H9 (cell line): ENCODE data around the gene CPXM2. TPM values are rescaled to one million over a fixed set of nuclear protein-coding genes. Genes with fewer than 3 reads are reported as not detected.

Source experiments
- DNase-seq: peaks from one replicate; pipeline ENCODE4 v3.0.0-alpha.2; 2017
- H2AFZ ChIP-seq: one replicate; pipeline ENCODE4 v1.6.1; 2013; ENCODE audit warnings: mild to moderate bottlenecking, low read length, control low read depth, moderate library complexity
- H2AK5ac ChIP-seq: 2 replicates; pipeline ENCODE4 v1.6.1; 2013; ENCODE audit warnings: low read length, control low read depth, mixed read lengths; ENCODE audit not compliant: insufficient read length
- H2BK120ac ChIP-seq: one replicate; pipeline ENCODE4 v1.6.1; 2013; ENCODE audit warnings: low read depth, mild to moderate bottlenecking, low read length, control low read depth, inconsistent platforms; ENCODE audit not compliant: poor library complexity, severe bottlenecking
- H2BK12ac ChIP-seq: 2 replicates; pipeline ENCODE4 v1.6.1; 2013; ENCODE audit warnings: low read length, control low read depth, mixed read lengths, low read depth; ENCODE audit not compliant: insufficient read length
- H2BK15ac ChIP-seq: 2 replicates; pipeline ENCODE4 v1.6.1; 2013; ENCODE audit warnings: low read depth, low read length, control low read depth
- H2BK20ac ChIP-seq: one replicate; pipeline ENCODE4 v1.6.1; 2013; ENCODE audit warnings: low read depth, mild to moderate bottlenecking, low read length, control low read depth, inconsistent platforms; ENCODE audit not compliant: poor library complexity, severe bottlenecking
- H2BK5ac ChIP-seq: 2 replicates; pipeline ENCODE4 v1.6.1; 2013; ENCODE audit warnings: low read length, control low read depth, mixed read lengths; ENCODE audit not compliant: insufficient read length
- H3K14ac ChIP-seq: 2 replicates; pipeline ENCODE4 v1.6.1; 2013; ENCODE audit warnings: low read length, control low read depth; ENCODE audit not compliant: insufficient read depth
- H3K18ac ChIP-seq: 2 replicates; pipeline ENCODE4 v1.6.1; 2013; ENCODE audit warnings: low read depth, mild to moderate bottlenecking, mixed read lengths, low read length, control low read depth; ENCODE audit not compliant: insufficient read length
- H3K23ac ChIP-seq: 2 replicates; pipeline ENCODE4 v1.6.1; 2013; ENCODE audit warnings: low read length, control low read depth, mixed read lengths, low read depth; ENCODE audit not compliant: insufficient read length
- H3K23me2 ChIP-seq: 2 replicates; pipeline ENCODE4 v1.6.1; 2013; ENCODE audit warnings: low read depth, mild to moderate bottlenecking, mixed read lengths, low read length, control low read depth; ENCODE audit not compliant: insufficient read length, poor library complexity, severe bottlenecking
- H3K27ac ChIP-seq: 2 replicates; pipeline ENCODE4 v1.5.1; 2013; ENCODE audit warnings: low read length, control low read depth, mixed read lengths, low read depth; ENCODE audit not compliant: insufficient read length
- H3K27me3 ChIP-seq: 2 replicates; pipeline ENCODE4 v1.6.1; 2013; ENCODE audit warnings: low read length, control low read depth, inconsistent platforms; ENCODE audit not compliant: insufficient read depth
- H3K4ac ChIP-seq: 2 replicates; pipeline ENCODE4 v1.6.1; 2013; ENCODE audit warnings: low read depth, mild to moderate bottlenecking, control low read depth, inconsistent platforms, low read length, moderate library complexity
- H3K4me1 ChIP-seq: 2 replicates; pipeline ENCODE4 v1.6.1; 2013; ENCODE audit warnings: low read length, control low read depth, inconsistent platforms; ENCODE audit not compliant: insufficient read depth
- H3K4me2 ChIP-seq: 2 replicates; pipeline ENCODE4 v1.6.1; 2013; ENCODE audit warnings: low read length, control low read depth, mixed read lengths; ENCODE audit not compliant: insufficient read length, insufficient read depth
- H3K56ac ChIP-seq: 2 replicates; pipeline ENCODE4 v1.6.1; 2013; ENCODE audit warnings: low read depth, mild to moderate bottlenecking, mixed read lengths, low read length, control low read depth; ENCODE audit not compliant: insufficient read length
- H3K79me1 ChIP-seq: 2 replicates; pipeline ENCODE4 v1.6.1; 2013; ENCODE audit warnings: low read depth, mild to moderate bottlenecking, moderate library complexity, low read length, control low read depth, inconsistent platforms; ENCODE audit not compliant: insufficient read depth, poor library complexity, severe bottlenecking
- H3K79me2 ChIP-seq: 2 replicates; pipeline ENCODE4 v1.6.1; 2013; ENCODE audit warnings: low read length, control low read depth, inconsistent platforms; ENCODE audit not compliant: insufficient read depth
- H3K9ac ChIP-seq: 2 replicates; pipeline ENCODE4 v1.6.1; 2013; ENCODE audit warnings: low read length, control low read depth, mixed read lengths; ENCODE audit not compliant: insufficient read length; ENCODE audit errors: extremely low read depth
- H3K9me3 ChIP-seq: one replicate; pipeline ENCODE4 v1.6.1; 2013; ENCODE audit warnings: low read depth, low read length, inconsistent platforms; ENCODE audit not compliant: control insufficient read depth
- H3T11ph ChIP-seq: one replicate; pipeline ENCODE4 v1.6.1; 2013; ENCODE audit warnings: mild to moderate bottlenecking, low read length, control low read depth, inconsistent platforms
- H4K20me1 ChIP-seq: one replicate; pipeline ENCODE4 v1.6.1; 2013; ENCODE audit not compliant: control insufficient read depth, insufficient read length, insufficient read depth
- H4K5ac ChIP-seq: 2 replicates; pipeline ENCODE4 v1.6.1; 2013; ENCODE audit warnings: low read depth, mild to moderate bottlenecking, mixed read lengths, low read length, control low read depth; ENCODE audit not compliant: insufficient read length
- H4K8ac ChIP-seq: replicated peaks from 2 replicates; pipeline ENCODE4 v1.6.1; 2013; ENCODE audit warnings: low read length, control low read depth, mixed read lengths, low read depth; ENCODE audit not compliant: insufficient read length
- H4K91ac ChIP-seq: 2 replicates; pipeline ENCODE4 v1.6.1; 2013; ENCODE audit warnings: low read depth, mild to moderate bottlenecking, moderate library complexity, mixed read lengths, low read length, control low read depth; ENCODE audit not compliant: insufficient read length
- H3K27ac Mint-ChIP-seq, 3 experiments: 2 replicates in 2 of 3; 3 replicates in 1 of 3; pipeline ENCODE4 v1.8.0; 2020 to 2021; ENCODE audit warnings: mixed read lengths in 3 of 3, mild to moderate bottlenecking in 1 of 3, moderate library complexity in 1 of 3
- H3K27me3 Mint-ChIP-seq: 2 replicates; pipeline ENCODE4 v1.8.0; 2021; ENCODE audit warnings: low read depth, mild to moderate bottlenecking, moderate library complexity, mixed read lengths
- H3K36me3 Mint-ChIP-seq, 3 experiments: 2 replicates in 2 of 3; 3 replicates in 1 of 3; pipeline ENCODE4 v1.8.0; 2020 to 2021; ENCODE audit warnings: low read depth in 3 of 3, mixed read lengths in 3 of 3; ENCODE audit not compliant: insufficient read depth in 1 of 3
- H3K4me1 Mint-ChIP-seq, 2 experiments: 2 replicates each; pipeline ENCODE4 v1.8.0; 2020; ENCODE audit warnings: mixed read lengths in 2 of 2
- H3K4me3 Mint-ChIP-seq, 2 experiments: 2 replicates in 1 of 2; 3 replicates in 1 of 2; pipeline ENCODE4 v1.8.0; 2020 to 2021; ENCODE audit warnings: mild to moderate bottlenecking in 2 of 2, mixed read lengths in 2 of 2, moderate library complexity in 1 of 2
- H3K9me3 Mint-ChIP-seq, 2 experiments: 2 replicates in 1 of 2; 3 replicates in 1 of 2; pipeline ENCODE4 v1.8.0; 2020; ENCODE audit warnings: mild to moderate bottlenecking in 2 of 2, mixed read lengths in 2 of 2, moderate library complexity in 1 of 2
- CTCF ChIP-seq: fragments of 200-600 bp; sonication (generic); conservative IDR thresholded peaks from 3 replicates; pipeline ENCODE4 v1.8.0; 2021; ENCODE audit warnings: antibody characterized with exemption, mild to moderate bottlenecking
- WGBS: extraction: QIAGEN DNeasy Blood & Tissue Kit; methylation state at CpG from one replicate; pipeline ENCODE4 v1.1.7; 2013; ENCODE audit warnings: missing lambda C conversion rate, low lambda C conversion rate, mixed read lengths; ENCODE audit not compliant: insufficient read length; ENCODE audit errors: extremely low coverage; 5-methylcytosine and 5-hydroxymethylcytosine counted together
- total RNA-seq: library from RNA; stranded (reverse); gene quantifications from 2 replicates; pipeline ENCODE4 v1.2.1, GENCODE V29; 2021

The CPXM2 gene
- total RNA-seq, 1 experiment from 2014 or later = 1.7 TPM

GRCh38 chr10:123718544-123719060 is 173.0 kb downstream of the CPXM2 start:
- H2BK12ac ChIP-seq = no peak overlapping the region
- H3K14ac ChIP-seq = no peak overlapping the region
- no peak overlapping the region for H3K18ac ChIP-seq
- Mint-ChIP-seq H3K36me3 (peaks cover 0 to 2% (median 0%) of the 10 kb centered on the region in 3 experiments; a peak in 1 of 7 replicates), H3K4me3 (no peak overlapping the region), H3K27me3 (peaks cover 30% of the 10 kb centered on the region), H3K27ac (peak overlapping the region in 1 of 3 experiments; percentile 49; a peak in 1 of 7 replicates), H3K9me3 (peaks cover 0 to 5% of the 10 kb centered on the region in 2 experiments; a peak in 2 of 5 replicates), H3K4me1 (no peaks in the 10 kb centered on the region)
- no peak overlapping the region for H2AFZ ChIP-seq
- H4K8ac ChIP-seq = no peak overlapping the region
- H2AK5ac ChIP-seq = no peak overlapping the region
- H2BK15ac ChIP-seq = no peak overlapping the region
- no peaks in the 10 kb centered on the region for H3K79me2 ChIP-seq
- H3T11ph ChIP-seq = no peak overlapping the region
- H3K4me2 ChIP-seq = no peak overlapping the region
- no peak overlapping the region for H3K4ac ChIP-seq
- no peak overlapping the region for H3K56ac ChIP-seq
- no peaks in the 10 kb centered on the region for H3K27me3 ChIP-seq
- no CpG with 5 or more reads among the region's 4 CpGs for WGBS
- no peaks in the 10 kb centered on the region for H3K9me3 ChIP-seq
- no peak for TF ChIP-seq CTCF
- no peak overlapping the region for H4K91ac ChIP-seq
- no peak overlapping the region for H2BK120ac ChIP-seq
- H3K4me1 ChIP-seq = no peaks in the 10 kb centered on the region
- no peak overlapping the region for H2BK5ac ChIP-seq
- H4K5ac ChIP-seq = no peak overlapping the region
- H3K79me1 ChIP-seq = no peaks in the 10 kb centered on the region
- no peak overlapping the region for H3K27ac ChIP-seq
- H4K20me1 ChIP-seq = no peaks in the 10 kb centered on the region
- no peak overlapping the region for H3K9ac ChIP-seq
- DNase-seq = no peak
- H3K23ac ChIP-seq = no peak overlapping the region
- H2BK20ac ChIP-seq = no peak overlapping the region
- H3K23me2 ChIP-seq = no peaks in the 10 kb centered on the region
